Fibroblast of lung (primary cell): ENCODE data around the gene SMC4.

Source experiments
- EZH2 ChIP-seq: IDR thresholded peaks from 2 replicates; pipeline ENCODE4 v1.5.1; 2012; ENCODE audit warnings: low read length, control low read depth, mild to moderate bottlenecking; ENCODE audit errors: missing control alignments
- TF ChIP-seq, protein P1 (sequence below), 2 donors: IDR thresholded peaks in 1 of 2; conservative IDR thresholded peaks in 1 of 2; 1 replicate in 1 of 2; 2 replicates in 1 of 2; pipeline ENCODE4 v1.5.1; 2011 to 2012; ENCODE audit warnings: low read length in 2 of 2, control low read depth in 1 of 2, inconsistent platforms in 1 of 2, low read depth in 1 of 2, mild to moderate bottlenecking in 1 of 2

DNA sequence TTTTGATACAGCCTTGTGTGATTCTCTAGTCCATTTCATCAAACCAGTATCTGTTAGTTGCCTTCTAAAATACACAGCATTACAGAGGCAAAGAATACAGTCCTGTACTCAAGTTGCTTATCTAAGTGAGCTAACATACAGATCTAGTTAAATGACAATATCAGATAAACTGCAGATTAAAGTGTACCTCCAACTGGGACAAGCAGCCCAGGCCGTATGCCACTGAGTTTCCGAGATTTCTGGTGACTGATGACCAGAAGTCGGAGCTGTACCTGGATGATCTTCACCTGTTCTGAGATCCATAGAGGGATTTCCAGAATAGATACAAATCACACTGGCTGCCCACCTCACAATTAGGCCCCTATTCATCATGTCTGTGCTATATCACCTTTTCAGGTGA, 56.4 kb downstream of the SMC4 start:
- TF ChIP-seq, protein P1, sequence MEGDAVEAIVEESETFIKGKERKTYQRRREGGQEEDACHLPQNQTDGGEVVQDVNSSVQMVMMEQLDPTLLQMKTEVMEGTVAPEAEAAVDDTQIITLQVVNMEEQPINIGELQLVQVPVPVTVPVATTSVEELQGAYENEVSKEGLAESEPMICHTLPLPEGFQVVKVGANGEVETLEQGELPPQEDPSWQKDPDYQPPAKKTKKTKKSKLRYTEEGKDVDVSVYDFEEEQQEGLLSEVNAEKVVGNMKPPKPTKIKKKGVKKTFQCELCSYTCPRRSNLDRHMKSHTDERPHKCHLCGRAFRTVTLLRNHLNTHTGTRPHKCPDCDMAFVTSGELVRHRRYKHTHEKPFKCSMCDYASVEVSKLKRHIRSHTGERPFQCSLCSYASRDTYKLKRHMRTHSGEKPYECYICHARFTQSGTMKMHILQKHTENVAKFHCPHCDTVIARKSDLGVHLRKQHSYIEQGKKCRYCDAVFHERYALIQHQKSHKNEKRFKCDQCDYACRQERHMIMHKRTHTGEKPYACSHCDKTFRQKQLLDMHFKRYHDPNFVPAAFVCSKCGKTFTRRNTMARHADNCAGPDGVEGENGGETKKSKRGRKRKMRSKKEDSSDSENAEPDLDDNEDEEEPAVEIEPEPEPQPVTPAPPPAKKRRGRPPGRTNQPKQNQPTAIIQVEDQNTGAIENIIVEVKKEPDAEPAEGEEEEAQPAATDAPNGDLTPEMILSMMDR (conservative IDR thresholded peaks at IDR 0.05 in 1 of 2, IDR thresholded peaks at IDR 0.05 in 1 of 2; ENCODE audit: low read depth in 1 of 2, low read length in 2 of 2), result no peak
- TF ChIP-seq EZH2, result no peak
